GM18870 (cell line): ENCODE data around the gene PCSK5.
"Not testable (repeated sequence)": the region's sequence is repeated elsewhere in the genome, so short reads cannot be mapped to it uniquely, and the experiment has no call there.

ENCODE experiments used
- ATAC-seq: cut with Tn5 transposase; IDR thresholded peaks from one replicate; pipeline ENCODE4 v1.9.1; 2021; ENCODE audit warnings: moderate library complexity; ENCODE audit not compliant: unreplicated experiment

Gene PCSK5

GRCh38 chr9:76044266-76044819 lies 153.9 kb downstream of the PCSK5 start:
- no peak for ATAC-seq

- no peak for ATAC-seq
Measured at GRCh38 chr9:76045221-76045620, 154.7 kb downstream of the PCSK5 start.

GRCh38 chr9:76049341-76049740 lies 158.9 kb downstream of the PCSK5 start:
- no peak for ATAC-seq

- ATAC-seq: no peak
Measured at GRCh38 chr9:76067696-76068095, 177.2 kb downstream of the PCSK5 start.

GRCh38 chr9:76077537-76077936 lies 187.1 kb downstream of the PCSK5 start:
- no peak for ATAC-seq

- not testable (repeated sequence) for ATAC-seq
Measured at GRCh38 chr9:76081281-76081680, 190.8 kb downstream of the PCSK5 start.

- no peak for ATAC-seq
Measured at GRCh38 chr9:76082057-76082456, 191.6 kb downstream of the PCSK5 start.

- ATAC-seq: no peak
Measured at GRCh38 chr9:76085596-76085995, 195.1 kb downstream of the PCSK5 start.

- no peak for ATAC-seq
Measured at GRCh38 chr9:76086539-76086938, 196.1 kb downstream of the PCSK5 start.

GRCh38 chr9:76087976-76088375 lies 197.5 kb downstream of the PCSK5 start:
- no peak for ATAC-seq

- ATAC-seq: no peak
Measured at GRCh38 chr9:76090330-76090729, 199.9 kb downstream of the PCSK5 start.

GRCh38 chr9:76090909-76091308 lies 200.4 kb downstream of the PCSK5 start:
- no peak for ATAC-seq

- no peak for ATAC-seq
Measured at GRCh38 chr9:76092572-76092971, 202.1 kb downstream of the PCSK5 start.

GRCh38 chr9:76095585-76095984 lies 205.1 kb downstream of the PCSK5 start:
- no peak for ATAC-seq

GRCh38 chr9:76099516-76099915 lies 209.0 kb downstream of the PCSK5 start:
- no peak for ATAC-seq

- no peak for ATAC-seq
Measured at GRCh38 chr9:76101075-76101474, 210.6 kb downstream of the PCSK5 start.

GRCh38 chr9:76101491-76101890 lies 211.0 kb downstream of the PCSK5 start:
- no peak for ATAC-seq

GRCh38 chr9:76101947-76102346 lies 211.5 kb downstream of the PCSK5 start:
- ATAC-seq: no peak

GRCh38 chr9:76103531-76104315 lies 213.2 kb downstream of the PCSK5 start:
- no peak for ATAC-seq

GRCh38 chr9:76107482-76107881 lies 217.0 kb downstream of the PCSK5 start:
- ATAC-seq: no peak

- no peak for ATAC-seq
Measured at GRCh38 chr9:76109953-76110352, 219.5 kb downstream of the PCSK5 start.

- no peak for ATAC-seq
Measured at GRCh38 chr9:76112151-76112550, 221.7 kb downstream of the PCSK5 start.

GRCh38 chr9:76114144-76114543 lies 223.7 kb downstream of the PCSK5 start:
- ATAC-seq: no peak
